Right lobe of liver (tissue), 6 donors: ENCODE measurements around the gene RSL1D1. TPM values are rescaled to one million over a fixed set of nuclear protein-coding genes. Genes with fewer than 3 reads are reported as not detected.
A peak's percentile ranks its signal among the peaks of the same experiment; 100 is the strongest.

Experiments
- ATAC-seq, 4 donors: fragments of 200-7000 bp; cut with Tn5 transposase; one replicate each; pipeline ENCODE4 v1.9.1; 2020; ENCODE audit warnings: mild to moderate bottlenecking in 4 of 4, moderate library complexity in 4 of 4
- DNase-seq, 3 donors: peaks; one replicate each; pipeline ENCODE4 v3.0.0-alpha.2; 2020
- H3K27ac ChIP-seq, 3 donors: fragments of 200-600 bp; one replicate each; pipeline ENCODE4 v1.8.0; 2022
- H3K27me3 ChIP-seq, 2 donors: fragments of 200-600 bp; one replicate each; pipeline ENCODE4 v1.8.0; 2022
- H3K36me3 ChIP-seq, 4 donors: fragments of 200-600 bp; sonication (generic) in 1 of 4; one replicate each; pipeline versions ENCODE4 v1.5.1 to v1.8.0; 2017 to 2022; ENCODE audit warnings: control low read depth in 1 of 4
- H3K4me1 ChIP-seq, 4 donors: fragments of 200-600 bp; sonication (generic) in 1 of 4; one replicate each; pipeline versions ENCODE4 v1.5.1 to v1.8.0; 2017 to 2022; ENCODE audit warnings: control low read depth in 1 of 4
- H3K4me3 ChIP-seq, 3 donors: fragments of 200-600 bp; one replicate each; pipeline ENCODE4 v1.8.0; 2022
- H3K9me3 ChIP-seq, 4 donors: fragments of 200-600 bp; sonication (generic) in 1 of 4; one replicate each; pipeline versions ENCODE4 v1.5.1 to v1.8.0; 2017 to 2022; ENCODE audit warnings: control low read depth in 1 of 4
- CTCF ChIP-seq, 4 donors: fragments of 200-600 bp in 3 of 4; fragments of 450-650 bp in 1 of 4; IDR thresholded peaks; one replicate each; pipeline versions ENCODE4 v1.5.1 to v1.8.0; 2016 to 2022; ENCODE audit warnings: antibody characterized with exemption in 4 of 4, mild to moderate bottlenecking in 2 of 4
- POLR2A ChIP-seq: fragments of 450-650 bp; IDR thresholded peaks from one replicate; pipeline ENCODE4 v1.6.1; 2017; ENCODE audit warnings: antibody characterized with exemption, mild to moderate bottlenecking
- intact Hi-C, 2 donors: fragments of 100-400 bp; cut with DNase I; formaldehyde crosslinking; loops; one replicate each; pipeline versions ENCODE4 v1.11.2 to v1.14.1; 2022
- total RNA-seq, 6 experiments: library from RNA; depleted of rRNA in 2 of 6; stranded (reverse); fragments of >200 nt in 2 of 6; fragmentation: NEBNext Ultra II Directional in 3 of 6; extraction: Animal tissue kit (Norgen Biotek cat#: 25700) in 3 of 6; gene quantifications; one replicate each; pipeline versions ENCODE4 v1.1.0 to v1.2.4, GENCODE V29; 2016 to 2023
- donor health status: DM: no; HTN: yes; CAD: no.
- donor health status: DM: no; HTN: no; CAD: no.
- donor health status: DM: no; HTN: no; CAD: no.
- donor health status: DM: no; HTN: yes; CAD: no.
- donor health status: DM: no; HTN: yes; CAD: no.

Gene RSL1D1
- total RNA-seq, 6 experiments from 2014 or later: 38.1 to 77.3 (median 54.9) TPM

GRCh38 chr16:11784038-11784369, 67.3 kb downstream of the RSL1D1 start:
- no peak for ATAC-seq
- Histone ChIP-seq H3K27me3 (no peaks in the 10 kb centered on the region), H3K4me1 (peaks cover 0 to 37% (median 13%) of the 10 kb centered on the region in 4 donors), H3K4me3 (no peak overlapping the region), H3K27ac (peak overlapping the region in 2 of 3 donors; percentile 66 to 77), H3K36me3 (peaks cover 0 to 2% (median 0%) of the 10 kb centered on the region in 4 donors), H3K9me3 (no peaks in the 10 kb centered on the region)
- no peak for TF ChIP-seq CTCF (IDR thresholded peaks at IDR 0.05)
- no peak for TF ChIP-seq POLR2A
- intact Hi-C loops: no loop called here
- no peak for DNase-seq

Other genes starting within 250 kb of the RSL1D1 start
- gene SNN, start 183.1 kb downstream of the RSL1D1 start, total RNA-seq: 1 to 10 TPM; 3.5 to 7.9 (median 5.6) TPM
- 10 to 100 TPM; 43.2 to 63.3 (median 54.0) TPM for gene TXNDC11, start 108.7 kb downstream of the RSL1D1 start, total RNA-seq
- 10 to 100 TPM; 22.8 to 34.0 (median 26.9) TPM for gene ZC3H7A, start 54.3 kb downstream of the RSL1D1 start, total RNA-seq
- 10 to 100 TPM; 47.9 to 75.9 (median 50.6) TPM for gene GSPT1, start 64.4 kb upstream of the RSL1D1 start, total RNA-seq
- gene NPIPB2, start 90.5 kb upstream of the RSL1D1 start, total RNA-seq: 10 to 100 TPM in 1 of 6 experiments, 1 to 10 TPM in 5; 2.1 to 10.2 (median 4.2) TPM
- under 1 TPM in 1 of 6 experiments, not detected in 5; 0.44 TPM for gene TNFRSF17, start 113.7 kb upstream of the RSL1D1 start, total RNA-seq
- gene SNX29, start 125.2 kb upstream of the RSL1D1 start, total RNA-seq: 1 to 10 TPM; 5.1 to 9.8 (median 8.1) TPM